ENCODE results near the gene FAM107B.

DNA sequence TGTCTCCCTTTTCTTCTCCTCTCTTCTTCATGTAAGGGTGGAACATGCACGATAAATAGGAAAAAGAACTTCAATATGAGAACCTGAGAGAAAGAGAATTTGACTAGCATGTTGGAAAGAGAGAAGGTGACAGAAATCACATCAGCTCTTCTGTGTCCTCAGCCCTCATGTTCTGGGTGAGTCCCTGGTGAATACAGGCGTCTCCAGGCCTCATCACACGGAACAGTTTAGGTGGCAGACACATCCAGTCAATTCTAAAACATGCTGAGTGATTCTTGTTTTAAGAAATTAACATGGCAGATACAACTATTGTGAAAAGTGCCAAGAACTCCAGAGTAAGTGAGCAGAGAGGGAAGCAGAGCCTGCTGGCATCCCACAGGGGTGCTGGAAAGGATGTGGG lies 96.1 kb downstream of the FAM107B start:
- TF ChIP-seq, protein P1, sequence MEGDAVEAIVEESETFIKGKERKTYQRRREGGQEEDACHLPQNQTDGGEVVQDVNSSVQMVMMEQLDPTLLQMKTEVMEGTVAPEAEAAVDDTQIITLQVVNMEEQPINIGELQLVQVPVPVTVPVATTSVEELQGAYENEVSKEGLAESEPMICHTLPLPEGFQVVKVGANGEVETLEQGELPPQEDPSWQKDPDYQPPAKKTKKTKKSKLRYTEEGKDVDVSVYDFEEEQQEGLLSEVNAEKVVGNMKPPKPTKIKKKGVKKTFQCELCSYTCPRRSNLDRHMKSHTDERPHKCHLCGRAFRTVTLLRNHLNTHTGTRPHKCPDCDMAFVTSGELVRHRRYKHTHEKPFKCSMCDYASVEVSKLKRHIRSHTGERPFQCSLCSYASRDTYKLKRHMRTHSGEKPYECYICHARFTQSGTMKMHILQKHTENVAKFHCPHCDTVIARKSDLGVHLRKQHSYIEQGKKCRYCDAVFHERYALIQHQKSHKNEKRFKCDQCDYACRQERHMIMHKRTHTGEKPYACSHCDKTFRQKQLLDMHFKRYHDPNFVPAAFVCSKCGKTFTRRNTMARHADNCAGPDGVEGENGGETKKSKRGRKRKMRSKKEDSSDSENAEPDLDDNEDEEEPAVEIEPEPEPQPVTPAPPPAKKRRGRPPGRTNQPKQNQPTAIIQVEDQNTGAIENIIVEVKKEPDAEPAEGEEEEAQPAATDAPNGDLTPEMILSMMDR (IDR thresholded peaks at IDR 0.05): no peak
- TF ChIP-seq POLR2A (IDR thresholded peaks at IDR 0.05): no peak

Measured in uterus (tissue), 2 donors.